HEK293T (cell line): Measurements from ENCODE around the gene MEGF6.

Source experiments
- CTCF ChIA-PET: fragments of 350-600 bp; formaldehyde crosslinking; extraction: SDS; loops from one replicate; lab custom pipeline; 2021; ENCODE audit warnings: antibody characterized with exemption, inconsistent platforms; lab: Yijun Ruan, JAX
- POLR2A ChIA-PET: fragments of 350-600 bp; formaldehyde crosslinking; extraction: SDS; loops from one replicate; lab custom pipeline; 2020; ENCODE audit warnings: antibody characterized with exemption, inconsistent platforms; lab: Yijun Ruan, JAX
- DNase-seq: peaks from one replicate; pipeline ENCODE4 v3.0.0; 2012; ENCODE audit warnings: mixed read lengths; ENCODE audit errors: extremely low spot score
- ARNT ChIP-seq: fragments of 450-650 bp; IDR thresholded peaks from 2 replicates; pipeline ENCODE4 v1.6.1; 2017; ENCODE audit warnings: mild to moderate bottlenecking
- BHLHE40 ChIP-seq: fragments of 450-650 bp; IDR thresholded peaks from 2 replicates; pipeline ENCODE4 v1.6.1; 2016; ENCODE audit warnings: mild to moderate bottlenecking, moderate library complexity, borderline replicate concordance
- CTBP1 ChIP-seq: fragments of 450-650 bp; IDR thresholded peaks from 2 replicates; pipeline ENCODE4 v1.6.1; 2016; ENCODE audit warnings: borderline replicate concordance
- ELF4 ChIP-seq: fragments of 450-650 bp; IDR thresholded peaks from 2 replicates; pipeline ENCODE4 v1.6.1; 2017; ENCODE audit warnings: antibody characterized with exemption
- FOXA1 ChIP-seq: fragments of 450-650 bp; IDR thresholded peaks from 2 replicates; pipeline ENCODE4 v1.6.1; 2016; ENCODE audit warnings: mild to moderate bottlenecking
- FOXK2 ChIP-seq: fragments of 450-650 bp; IDR thresholded peaks from 2 replicates; pipeline ENCODE4 v1.6.1; 2016; ENCODE audit warnings: mild to moderate bottlenecking
- FOXM1 ChIP-seq: fragments of 450-650 bp; IDR thresholded peaks from 2 replicates; pipeline ENCODE4 v1.6.1; 2017; ENCODE audit warnings: mild to moderate bottlenecking, borderline replicate concordance
- HDGF ChIP-seq: fragments of 450-650 bp; IDR thresholded peaks from 2 replicates; pipeline ENCODE4 v1.6.1; 2017; ENCODE audit warnings: antibody characterized with exemption, borderline replicate concordance
- L3MBTL2 ChIP-seq: fragments of 450-650 bp; conservative IDR thresholded peaks from 2 replicates; pipeline ENCODE4 v1.6.1; 2016; ENCODE audit warnings: mild to moderate bottlenecking
- NFRKB ChIP-seq: fragments of 450-650 bp; IDR thresholded peaks from 2 replicates; pipeline ENCODE4 v1.6.1; 2016; ENCODE audit warnings: mild to moderate bottlenecking, moderate library complexity
- PKNOX1 ChIP-seq: fragments of 450-650 bp; IDR thresholded peaks from 2 replicates; pipeline ENCODE4 v1.6.1; 2016
- SP1 ChIP-seq: fragments of 450-650 bp; IDR thresholded peaks from 2 replicates; pipeline ENCODE4 v1.6.1; 2017
- SUZ12 ChIP-seq: fragments of 450-650 bp; IDR thresholded peaks from 2 replicates; pipeline ENCODE4 v1.6.1; 2016; ENCODE audit warnings: mild to moderate bottlenecking
- TARDBP ChIP-seq: fragments of 450-650 bp; IDR thresholded peaks from 2 replicates; pipeline ENCODE4 v1.6.1; 2016
- ZNF384 ChIP-seq: fragments of 450-650 bp; IDR thresholded peaks from 2 replicates; pipeline ENCODE4 v1.6.1; 2016

The MEGF6 gene

GRCh38 chr1:3620708-3621107, 9.4 kb upstream of the MEGF6 start:
- POLR2A ChIA-PET = no interaction called here
- TF ChIP-seq NFRKB (no peak), PKNOX1 (no peak), BHLHE40 (no peak)
- CTCF ChIA-PET = interaction anchor here (1.0 to 3.4 kb wide), 6 partner anchors 56 to 168 kb away, joined by 3 to 19 read pairs (median 8); no protein-coding TSS in a partner anchor
- no peak for DNase-seq

- TF ChIP-seq PKNOX1 (peak; percentile 64), ZNF384 (no peak), FOXA1 (no peak), SUZ12 (no peak)
- ChIA-PET CTCF (interaction anchor here (0.6 to 3.4 kb wide), 16 partner anchors 9 to 182 kb away, joined by 3 to 19 read pairs (median 5); no protein-coding TSS in a partner anchor), POLR2A (interaction anchor here (1.0 kb wide), 1 partner anchor 128 kb away, joined by 4 read pairs; no protein-coding TSS in a partner anchor)
- DNase-seq = peak; percentile 65
Observed at GRCh38 chr1:3618881-3619671, 7.8 kb upstream of the MEGF6 start.

- no peak for DNase-seq
- CTCF ChIA-PET = interaction anchor here (0.6 to 3.4 kb wide), 15 partner anchors 8 to 182 kb away, joined by 3 to 19 read pairs (median 6); no protein-coding TSS in a partner anchor
Observed at GRCh38 chr1:3618531-3618880, 7.2 kb upstream of the MEGF6 start.

GRCh38 chr1:3617806-3618345, 6.6 kb upstream of the MEGF6 start:
- ChIA-PET CTCF (interaction anchor here (0.6 kb wide), 1 partner anchor 54 kb away, joined by 3 read pairs; no protein-coding TSS in a partner anchor), POLR2A (no interaction called here)
- no peak for DNase-seq
- TF ChIP-seq TARDBP = no peak
- no peak for TF ChIP-seq SP1
- no peak for TF ChIP-seq PKNOX1
- no peak for TF ChIP-seq ZNF384
- no peak for TF ChIP-seq BHLHE40
- no peak for TF ChIP-seq FOXK2

More at GRCh38 chr1:3618531-3618880, 7.2 kb upstream of the MEGF6 start:
- TF ChIP-seq HDGF (no peak), ZNF384 (no peak), SP1 (no peak), FOXM1 (no peak), BHLHE40 (no peak), ELF4 (no peak), ARNT (no peak), CTBP1 (no peak), PKNOX1 (no peak), FOXA1 (no peak), SUZ12 (no peak), NFRKB (no peak), L3MBTL2 (no peak), TARDBP (no peak)
- POLR2A ChIA-PET = interaction anchor here (1.0 kb wide), 1 partner anchor 128 kb away, joined by 4 read pairs; no protein-coding TSS in a partner anchor

GRCh38 chr1:3616861-3617260, 5.6 kb upstream of the MEGF6 start:
- ChIA-PET CTCF (no interaction called here), POLR2A (no interaction called here)
- TF ChIP-seq FOXK2 = no peak
- TF ChIP-seq L3MBTL2 = no peak
- TF ChIP-seq FOXM1 = no peak
- TF ChIP-seq ZNF384 = no peak
- TF ChIP-seq HDGF = no peak
- TF ChIP-seq ARNT = no peak
- no peak for TF ChIP-seq NFRKB
- no peak for TF ChIP-seq BHLHE40
- no peak for TF ChIP-seq ELF4
- no peak for TF ChIP-seq FOXA1
- DNase-seq = no peak
